Stromal cell of bone marrow (primary cell): ENCODE data around the gene POF1B.

Experiments
- DNase-seq: peaks from one replicate; pipeline ENCODE4 v3.0.0-alpha.2; 2012; ENCODE audit warnings: low read depth

POF1B gene

DNA sequence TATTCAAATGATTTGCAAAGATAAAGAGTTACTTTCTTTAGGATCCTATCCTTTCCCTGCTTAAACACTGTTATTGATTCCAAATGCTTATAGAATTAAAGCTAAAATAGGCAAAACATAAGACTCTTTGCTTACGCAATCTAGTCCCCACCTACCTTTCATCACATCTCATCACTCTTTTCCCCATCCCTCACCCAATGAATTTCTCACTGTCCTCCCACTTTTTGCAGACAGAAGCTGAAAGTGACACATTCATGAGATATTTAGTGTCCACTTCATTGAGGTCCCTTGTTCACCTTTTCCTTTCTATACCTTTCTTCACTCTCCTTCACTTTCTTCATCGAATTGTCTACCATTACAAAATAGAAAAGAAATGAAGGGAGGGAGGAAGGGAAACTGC is 136.3 kb downstream of the POF1B start:
- no peak for DNase-seq
